ENCODE measurements around the gene IL17RC.
"Not testable (repeated sequence)": the region's sequence is repeated elsewhere in the genome, so short reads cannot be mapped to it uniquely, and the experiment has no call there.

Gene IL17RC, protein sequence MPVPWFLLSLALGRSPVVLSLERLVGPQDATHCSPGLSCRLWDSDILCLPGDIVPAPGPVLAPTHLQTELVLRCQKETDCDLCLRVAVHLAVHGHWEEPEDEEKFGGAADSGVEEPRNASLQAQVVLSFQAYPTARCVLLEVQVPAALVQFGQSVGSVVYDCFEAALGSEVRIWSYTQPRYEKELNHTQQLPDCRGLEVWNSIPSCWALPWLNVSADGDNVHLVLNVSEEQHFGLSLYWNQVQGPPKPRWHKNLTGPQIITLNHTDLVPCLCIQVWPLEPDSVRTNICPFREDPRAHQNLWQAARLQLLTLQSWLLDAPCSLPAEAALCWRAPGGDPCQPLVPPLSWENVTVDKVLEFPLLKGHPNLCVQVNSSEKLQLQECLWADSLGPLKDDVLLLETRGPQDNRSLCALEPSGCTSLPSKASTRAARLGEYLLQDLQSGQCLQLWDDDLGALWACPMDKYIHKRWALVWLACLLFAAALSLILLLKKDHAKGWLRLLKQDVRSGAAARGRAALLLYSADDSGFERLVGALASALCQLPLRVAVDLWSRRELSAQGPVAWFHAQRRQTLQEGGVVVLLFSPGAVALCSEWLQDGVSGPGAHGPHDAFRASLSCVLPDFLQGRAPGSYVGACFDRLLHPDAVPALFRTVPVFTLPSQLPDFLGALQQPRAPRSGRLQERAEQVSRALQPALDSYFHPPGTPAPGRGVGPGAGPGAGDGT

DNA sequence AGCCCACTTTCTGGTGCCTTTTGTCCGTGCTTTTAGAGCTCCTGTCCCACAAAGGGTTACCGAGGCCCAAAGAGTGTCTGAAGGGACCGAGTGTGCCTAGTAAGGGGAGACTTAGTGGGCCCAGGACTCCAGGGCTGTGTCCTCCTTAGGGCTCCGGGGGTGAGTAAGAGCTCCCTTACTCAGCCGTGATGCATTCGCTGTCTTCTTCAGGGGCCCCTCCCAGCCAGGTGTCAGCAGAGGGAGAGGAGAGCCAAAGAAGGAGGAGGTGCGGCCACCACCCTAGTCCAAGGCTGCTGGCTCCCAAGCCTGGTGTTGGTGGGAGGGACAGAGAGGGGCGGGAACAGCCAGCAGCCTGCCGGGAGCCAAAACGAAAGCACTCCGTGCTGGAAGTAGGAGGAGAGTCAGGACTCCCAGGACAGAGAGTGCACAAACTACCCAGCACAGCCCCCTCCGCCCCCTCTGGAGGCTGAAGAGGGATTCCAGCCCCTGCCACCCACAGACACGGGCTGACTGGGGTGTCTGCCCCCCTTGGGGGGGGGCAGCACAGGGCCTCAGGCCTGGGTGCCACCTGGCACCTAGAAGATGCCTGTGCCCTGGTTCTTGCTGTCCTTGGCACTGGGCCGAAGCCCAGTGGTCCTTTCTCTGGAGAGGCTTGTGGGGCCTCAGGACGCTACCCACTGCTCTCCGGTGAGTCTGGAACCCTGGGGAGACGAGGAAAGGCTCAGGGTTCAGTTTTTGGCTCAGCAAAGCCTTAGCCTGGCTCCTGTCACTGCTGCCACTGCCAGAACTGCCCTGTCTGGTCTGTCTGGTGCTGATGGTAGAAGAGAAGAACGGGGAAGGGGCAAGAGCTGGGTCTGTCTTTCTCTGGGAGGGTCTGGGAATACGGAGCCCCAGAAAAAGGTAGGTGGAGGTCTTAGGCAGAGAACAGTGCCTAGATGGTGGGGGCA lies at the start of gene IL17RC:
Gene IL17RC (plus strand): TSS at position 365 of the 947 bp plus-strand sequence. CDS start 218 bp downstream, at position 583.
- ATAC-seq: peak; percentile 69
- Mint-ChIP-seq H3K9me3 (no peaks in the 10 kb centered on the region), H3K36me3 (peaks cover 9% of the 10 kb centered on the region), H3K4me3 (peak within 1 kb of the TSS; percentile 64), H3K27ac (no peak within 1 kb of the TSS), H3K4me1 (peaks cover 21% of the 10 kb centered on the region)
- DNase-seq (ENCODE audit: low spot score in 2 of 2): no peak

DNA sequence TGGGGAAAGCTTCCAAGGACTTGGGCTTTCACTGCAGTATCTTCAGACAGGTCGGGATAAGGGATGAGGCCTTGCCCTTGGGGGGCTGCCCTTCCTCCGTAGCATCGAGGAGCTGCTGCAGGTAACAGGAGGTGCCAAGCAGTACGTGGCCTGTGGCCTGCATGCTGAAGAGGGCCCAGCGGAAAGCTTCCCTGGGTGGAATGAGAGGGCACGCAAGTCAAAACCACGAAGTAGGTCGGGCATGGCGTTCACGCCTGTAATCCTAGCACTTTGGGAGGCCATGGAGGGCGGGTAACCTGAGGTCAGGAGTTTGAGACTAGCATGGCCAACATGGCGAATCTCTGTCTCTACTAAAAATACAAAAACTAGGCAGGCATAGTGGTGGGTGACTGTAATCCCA lies 49.8 kb upstream of the IL17RC start:
- DNase-seq (ENCODE audit: low spot score in 2 of 2) (no peak), ATAC-seq (no peak)
- Mint-ChIP-seq H3K36me3 (no peaks in the 10 kb centered on the region), H3K4me1 (peaks cover 3% of the 10 kb centered on the region), H3K27ac (no peak overlapping the region), H3K9me3 (no peaks in the 10 kb centered on the region), H3K4me3 (no peak overlapping the region)

DNA sequence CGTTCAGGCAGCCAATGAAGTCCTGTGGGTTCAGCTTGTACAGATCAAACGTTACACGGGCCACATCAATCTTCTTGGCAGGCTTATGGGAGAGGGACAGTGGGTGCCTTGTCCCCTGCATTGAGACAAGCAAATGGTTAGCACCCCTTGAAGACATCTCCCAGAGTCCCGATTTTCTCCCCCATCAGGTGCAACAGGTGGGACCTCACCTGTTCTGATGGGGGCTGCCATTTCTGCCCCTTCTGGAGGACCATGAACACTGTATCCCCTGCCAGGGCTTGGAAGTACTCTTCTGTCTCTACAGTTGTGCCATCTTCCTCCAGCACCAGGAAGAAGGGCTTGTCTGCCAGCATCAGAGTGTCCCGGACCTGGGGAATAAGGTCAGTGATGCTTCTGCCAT lies 46.9 kb upstream of the IL17RC start:
- no peaks in the 10 kb centered on the region for H3K4me1 Mint-ChIP-seq
- DNase-seq (ENCODE audit: low spot score in 2 of 2) (no peak), ATAC-seq (no peak)
- H3K9me3 Mint-ChIP-seq: no peaks in the 10 kb centered on the region
- H3K27ac Mint-ChIP-seq: no peak overlapping the region
- H3K4me3 Mint-ChIP-seq: no peak overlapping the region
- H3K36me3 Mint-ChIP-seq: no peaks in the 10 kb centered on the region

DNA sequence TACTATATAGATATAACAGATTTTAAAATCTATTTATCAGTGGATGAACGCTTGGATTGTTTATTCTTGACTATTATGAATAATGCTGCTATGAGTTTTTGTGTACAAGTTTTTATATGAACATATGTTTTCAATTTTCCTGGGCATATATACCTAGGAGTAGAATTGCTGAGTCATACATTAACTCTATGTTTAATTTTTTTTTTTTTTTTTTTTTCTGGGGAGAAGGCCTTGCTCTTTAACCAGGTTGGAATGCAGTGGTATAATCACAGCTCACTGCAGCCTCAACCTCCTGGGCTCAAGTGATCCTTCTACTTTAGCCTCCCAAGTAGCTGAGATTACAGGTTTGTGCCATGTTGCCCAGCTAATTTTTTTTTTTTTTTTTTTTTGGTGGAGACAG lies 45.9 kb upstream of the IL17RC start:
- Mint-ChIP-seq H3K4me3 (no peak overlapping the region), H3K27ac (no peak overlapping the region), H3K9me3 (no peaks in the 10 kb centered on the region), H3K36me3 (no peaks in the 10 kb centered on the region), H3K4me1 (no peaks in the 10 kb centered on the region)
- no peak for DNase-seq (ENCODE audit: low spot score in 2 of 2)
- no peak for ATAC-seq

DNA sequence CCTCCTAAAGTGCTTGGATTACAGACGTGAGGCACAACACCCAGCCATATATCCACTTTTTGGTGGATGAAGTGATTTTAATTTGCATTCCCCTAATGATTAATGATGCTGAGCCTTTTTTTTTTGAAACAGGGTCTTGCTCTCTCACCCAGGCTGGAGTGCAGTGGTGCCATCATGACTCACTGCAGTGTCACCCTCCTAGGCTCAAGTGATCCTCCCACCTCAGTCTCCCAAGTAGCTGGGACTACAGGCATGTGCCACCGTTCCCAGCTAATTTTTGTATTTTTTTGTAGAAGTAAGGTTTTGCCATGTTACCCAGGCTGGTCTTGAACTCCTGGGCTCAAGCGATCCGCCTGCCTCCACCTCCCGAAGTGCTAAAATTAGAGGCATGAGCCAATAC lies 44.8 kb upstream of the IL17RC start:
- not testable (repeated sequence) for ATAC-seq; H3K36me3 Mint-ChIP-seq; DNase-seq (ENCODE audit: low spot score in 2 of 2); H3K27ac Mint-ChIP-seq; H3K9me3 Mint-ChIP-seq; H3K4me1 Mint-ChIP-seq; H3K4me3 Mint-ChIP-seq

DNA sequence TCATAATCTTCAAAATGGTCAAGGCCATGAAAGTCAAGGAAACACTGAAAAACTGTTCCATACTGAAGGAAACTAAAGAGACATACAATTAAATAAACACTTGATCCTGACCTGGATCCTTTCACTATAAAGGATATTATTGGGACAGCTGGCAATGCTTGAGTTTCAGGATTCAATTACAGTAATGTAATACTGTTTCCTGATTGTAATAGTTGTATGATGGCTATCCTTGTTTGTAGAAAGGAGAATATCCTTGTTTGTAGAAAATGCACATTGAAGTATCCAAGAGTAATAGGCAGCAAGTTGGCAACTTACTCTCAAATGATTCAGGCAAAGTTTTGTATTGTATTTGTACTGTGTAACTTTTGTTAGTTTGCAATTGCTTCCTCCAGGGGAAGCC lies 41.5 kb upstream of the IL17RC start:
- Mint-ChIP-seq H3K36me3 (no peaks in the 10 kb centered on the region), H3K27ac (no peak overlapping the region), H3K4me1 (no peaks in the 10 kb centered on the region), H3K4me3 (no peak overlapping the region), H3K9me3 (no peaks in the 10 kb centered on the region)
- DNase-seq (ENCODE audit: low spot score in 2 of 2) (no peak), ATAC-seq (no peak)

DNA sequence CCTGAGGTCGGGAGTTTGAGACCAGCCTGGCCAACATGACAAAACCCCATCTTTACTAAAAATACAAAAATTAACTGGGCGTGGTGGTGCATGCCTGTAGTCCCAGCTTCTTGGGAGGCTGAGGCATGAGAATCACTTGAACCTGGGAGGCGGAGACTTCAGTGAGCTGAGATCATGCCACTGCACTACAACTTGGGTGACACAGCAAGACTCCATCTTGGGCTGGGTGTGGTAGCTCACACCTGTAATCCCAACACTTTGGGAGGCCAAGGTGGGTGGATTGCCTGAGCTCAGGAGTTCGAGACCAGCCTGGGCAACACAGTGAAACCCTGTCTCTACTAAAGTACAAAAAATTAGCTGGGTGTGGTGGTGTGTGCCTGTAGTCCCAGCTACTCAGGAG lies 40.6 kb upstream of the IL17RC start:
- H3K4me1 Mint-ChIP-seq; H3K4me3 Mint-ChIP-seq; DNase-seq (ENCODE audit: low spot score in 2 of 2); H3K27ac Mint-ChIP-seq; ATAC-seq; H3K36me3 Mint-ChIP-seq; H3K9me3 Mint-ChIP-seq: not testable (repeated sequence)

DNA sequence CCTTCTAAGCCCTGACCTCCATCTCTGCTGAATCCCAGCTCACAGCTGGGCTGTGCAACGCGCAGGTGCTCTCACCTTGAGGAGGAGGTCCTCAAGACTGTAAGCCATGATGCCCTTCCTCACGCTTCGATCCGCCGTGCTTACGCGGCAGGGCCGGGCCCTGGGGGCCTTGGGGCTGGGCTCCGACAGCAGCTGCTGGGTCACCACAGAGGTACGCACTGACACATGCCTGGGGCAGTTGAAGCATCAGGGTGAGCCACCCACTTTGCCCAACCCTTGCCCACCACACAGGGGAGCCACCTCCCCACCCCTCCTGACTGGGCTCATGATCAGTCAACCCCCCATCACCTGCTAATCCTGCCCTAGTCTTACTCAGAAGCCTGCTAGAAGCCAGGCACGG lies 39.9 kb upstream of the IL17RC start:
- Mint-ChIP-seq H3K9me3 (no peaks in the 10 kb centered on the region), H3K27ac (no peak overlapping the region), H3K4me1 (no peaks in the 10 kb centered on the region), H3K36me3 (no peaks in the 10 kb centered on the region), H3K4me3 (no peak overlapping the region)
- ATAC-seq: peak; percentile 51
- no peak for DNase-seq (ENCODE audit: low spot score in 2 of 2)

DNA sequence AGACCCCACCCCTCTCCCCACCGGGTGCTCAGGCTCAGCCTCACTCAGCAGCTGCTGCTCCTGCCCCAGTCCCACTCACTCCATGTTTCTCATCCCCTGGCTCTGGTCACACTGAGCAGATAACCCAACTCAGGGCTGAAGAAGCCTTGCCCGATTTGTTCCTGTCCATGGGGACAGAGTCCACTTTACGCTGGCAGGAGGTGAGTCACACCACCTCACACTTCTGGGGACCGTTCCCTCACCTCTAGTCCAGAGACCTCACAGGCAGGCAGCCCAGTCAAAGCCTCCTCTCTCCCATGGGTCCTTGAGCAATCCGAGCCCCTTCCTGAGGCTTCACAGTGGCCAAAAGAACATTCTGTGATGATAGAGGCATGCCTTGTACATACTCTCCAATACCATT lies 38.2 kb upstream of the IL17RC start:
- DNase-seq (ENCODE audit: low spot score in 2 of 2) (no peak), ATAC-seq (peak; percentile 37)
- Mint-ChIP-seq H3K4me3 (no peak overlapping the region), H3K27ac (peak overlapping the region; percentile 81), H3K36me3 (no peaks in the 10 kb centered on the region), H3K4me1 (no peaks in the 10 kb centered on the region), H3K9me3 (no peaks in the 10 kb centered on the region)

DNA sequence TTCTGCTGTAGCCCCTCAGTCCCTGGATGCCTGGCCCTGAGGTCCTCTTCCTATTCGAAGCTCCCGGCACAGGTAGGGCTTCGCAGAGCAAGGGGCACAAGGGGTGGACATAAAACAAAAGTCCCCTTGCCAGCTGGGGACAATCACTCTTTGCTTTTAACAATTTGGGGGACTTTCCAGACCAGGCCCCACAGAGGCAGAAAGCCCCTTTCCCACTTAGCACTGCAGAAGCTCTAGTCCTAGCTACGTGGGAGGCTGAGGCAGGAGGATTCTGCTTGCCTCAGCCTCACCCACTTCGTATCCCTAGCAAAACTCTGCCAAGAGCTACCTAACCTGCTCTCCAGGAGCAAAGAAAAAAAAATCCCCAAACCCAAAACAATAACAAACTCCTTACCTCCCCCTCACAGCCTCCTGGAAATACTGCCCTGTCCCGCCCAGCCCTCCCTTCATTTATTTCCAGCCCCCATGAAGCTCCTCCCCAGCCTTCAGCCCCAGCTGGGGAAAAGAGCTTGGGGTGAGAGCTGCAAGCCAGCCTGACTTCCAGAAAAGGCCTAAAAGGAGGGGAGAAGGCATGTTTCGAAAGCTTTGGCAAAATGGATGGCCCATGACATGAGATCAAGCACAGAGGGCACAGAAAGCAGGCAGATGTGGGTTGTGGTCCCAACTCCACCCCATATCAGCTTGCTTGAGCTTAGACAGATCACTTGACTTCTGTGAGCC lies 36.9 kb upstream of the IL17RC start, which contains the start of gene CIDEC:
Gene CIDEC (minus strand): TSS at position 424 of the 720 bp plus-strand sequence. CDS start 1,767 bp downstream, outside the sequence.
- Mint-ChIP-seq H3K36me3 (no peaks in the 10 kb centered on the region), H3K27ac (no peak within 1 kb of the TSS), H3K9me3 (no peaks in the 10 kb centered on the region), H3K4me3 (no peak within 1 kb of the TSS), H3K4me1 (no peaks in the 10 kb centered on the region)
- ATAC-seq: no peak
- DNase-seq (ENCODE audit: low spot score in 2 of 2): no peak

DNA sequence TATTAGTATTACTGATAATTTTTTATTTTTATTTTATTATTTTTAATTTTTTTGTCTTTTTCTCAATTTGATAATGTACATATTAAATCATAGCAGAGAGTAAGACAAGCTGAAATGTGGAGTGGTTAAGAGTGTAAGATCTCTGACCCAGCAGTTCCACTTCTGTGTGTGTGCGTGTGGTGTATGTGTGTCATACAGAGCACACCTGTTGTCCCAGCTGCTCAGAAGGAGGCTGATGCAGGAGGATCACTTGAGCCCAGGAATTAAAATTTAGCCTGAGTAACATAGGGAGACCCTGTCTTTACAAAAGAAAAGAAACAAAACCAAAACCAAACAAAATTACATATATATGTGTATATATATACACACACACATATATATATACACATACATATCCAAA lies 35.5 kb upstream of the IL17RC start:
- H3K9me3 Mint-ChIP-seq: no peaks in the 10 kb centered on the region
- H3K36me3 Mint-ChIP-seq: no peaks in the 10 kb centered on the region
- ATAC-seq: no peak
- H3K4me3 Mint-ChIP-seq: no peak overlapping the region
- H3K4me1 Mint-ChIP-seq: no peaks in the 10 kb centered on the region
- H3K27ac Mint-ChIP-seq: no peak overlapping the region
- no peak for DNase-seq (ENCODE audit: low spot score in 2 of 2)

DNA sequence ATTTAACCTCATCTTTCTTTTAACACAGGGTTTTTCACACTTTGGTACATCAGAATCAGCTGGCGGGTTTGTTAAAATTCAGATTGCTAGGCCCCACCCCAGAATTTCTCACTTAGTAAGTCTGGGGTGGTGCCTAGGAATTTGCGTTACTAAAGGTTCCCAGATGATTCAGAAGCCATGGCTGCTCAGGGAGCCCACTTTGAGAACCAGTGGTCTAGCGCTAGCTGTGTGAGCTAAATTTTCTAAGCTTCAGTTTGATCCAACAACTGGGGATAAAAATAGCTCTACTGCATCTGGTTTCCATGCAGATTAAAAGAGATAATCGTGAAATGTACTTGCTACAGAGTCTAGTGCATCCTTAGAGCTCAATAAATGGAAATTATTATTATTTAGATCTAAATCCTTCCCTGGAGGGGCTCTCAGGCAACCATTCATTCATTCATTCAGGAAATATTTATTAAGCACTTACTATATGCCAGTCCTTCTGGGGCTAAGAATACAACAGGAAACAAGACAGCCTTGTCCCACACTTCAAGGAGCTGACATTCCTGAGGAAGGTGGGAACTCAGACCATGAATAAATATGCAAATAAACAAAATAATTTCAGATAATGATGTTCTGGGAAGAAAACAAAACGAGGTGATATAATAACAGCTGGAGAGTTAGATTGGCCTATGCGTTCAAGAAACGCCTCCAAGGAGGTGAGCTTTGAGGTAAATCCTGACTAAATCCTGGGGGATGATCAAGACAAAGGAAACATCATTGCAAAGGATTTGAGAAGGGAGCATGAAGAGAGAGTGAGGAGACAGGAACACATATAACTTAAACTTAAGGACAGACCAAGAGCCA lies 33.0 kb upstream of the IL17RC start:
- Mint-ChIP-seq H3K27ac (no peak overlapping the region), H3K36me3 (no peaks in the 10 kb centered on the region), H3K4me1 (no peaks in the 10 kb centered on the region), H3K4me3 (no peak overlapping the region), H3K9me3 (no peaks in the 10 kb centered on the region)
- no peak for DNase-seq (ENCODE audit: low spot score in 2 of 2)
- ATAC-seq: no peak

DNA sequence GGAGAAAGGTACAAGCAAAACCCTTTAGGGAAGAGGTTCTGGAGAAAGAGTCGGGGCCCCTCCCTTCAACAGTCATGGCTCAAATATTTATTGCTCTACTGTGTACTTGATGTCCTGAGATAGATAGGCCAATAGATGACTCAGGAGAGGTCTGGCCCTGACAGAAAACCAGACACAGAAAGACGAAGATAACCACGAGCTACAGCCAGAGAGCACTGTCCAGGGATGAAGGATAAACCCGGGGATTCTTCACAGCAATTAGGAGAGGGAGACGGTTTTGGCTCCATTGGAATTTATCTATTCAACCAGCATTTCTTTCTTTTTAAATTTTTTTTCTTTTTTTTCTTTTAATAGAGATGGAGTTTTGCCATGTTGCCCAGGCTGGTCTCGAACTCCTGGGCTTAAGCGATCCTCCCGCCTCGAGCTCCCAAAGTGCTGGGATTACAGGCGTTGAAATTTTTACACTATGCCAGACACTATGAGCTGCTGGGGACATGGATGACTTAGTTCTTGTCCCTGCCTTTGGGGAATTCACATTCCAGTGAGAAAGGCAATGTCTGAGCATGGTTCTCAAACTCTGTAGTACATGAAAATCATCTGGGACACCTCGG lies 32.2 kb upstream of the IL17RC start:
- DNase-seq (ENCODE audit: low spot score in 2 of 2): no peak
- H3K4me1 Mint-ChIP-seq: no peaks in the 10 kb centered on the region
- no peak for ATAC-seq
- H3K9me3 Mint-ChIP-seq: no peaks in the 10 kb centered on the region
- no peak overlapping the region for H3K27ac Mint-ChIP-seq
- H3K4me3 Mint-ChIP-seq: no peak overlapping the region
- no peaks in the 10 kb centered on the region for H3K36me3 Mint-ChIP-seq

DNA sequence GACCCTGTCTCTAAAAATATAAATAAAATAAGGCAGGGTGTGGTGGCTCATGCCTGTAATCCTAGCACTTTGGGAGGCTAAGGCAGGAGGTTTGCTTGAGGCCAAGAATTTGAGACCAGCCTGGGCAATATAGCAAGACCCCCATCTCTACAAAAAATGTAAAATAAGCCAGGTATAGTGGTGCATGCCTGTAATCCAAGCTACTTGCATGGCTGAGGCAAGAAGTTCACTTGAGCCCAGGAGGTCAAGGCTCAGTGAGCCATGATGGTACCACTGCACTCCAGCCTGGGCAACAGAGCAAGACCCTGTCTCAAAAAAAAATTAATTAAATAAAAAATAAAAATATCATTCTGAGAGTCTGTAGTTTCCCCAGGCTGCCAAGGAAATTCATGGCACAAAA lies 30.6 kb upstream of the IL17RC start:
- ATAC-seq (no peak), DNase-seq (ENCODE audit: low spot score in 2 of 2) (no peak)
- peaks cover 2% of the 10 kb centered on the region for H3K4me1 Mint-ChIP-seq
- peaks cover 12% of the 10 kb centered on the region for H3K36me3 Mint-ChIP-seq
- no peaks in the 10 kb centered on the region for H3K9me3 Mint-ChIP-seq
- H3K4me3 Mint-ChIP-seq: no peak overlapping the region
- no peak overlapping the region for H3K27ac Mint-ChIP-seq
